Activated B cell treated with CpG ODN at 0.5 μM for 24 hours (primary cell): Measurements from ENCODE around the gene FDX1. TPM values are rescaled to one million over a fixed set of nuclear protein-coding genes. Genes with fewer than 3 reads are reported as not detected.

ENCODE experiments used
- ATAC-seq: fragments of 200-7000 bp; cut with Tn5 transposase; one replicate; pipeline ENCODE4 v1.10.0; 2021; ENCODE audit warnings: low read depth, mild to moderate bottlenecking, moderate library complexity
- CTCF ChIA-PET: fragments of 350-600 bp; sonication (Branson Sonifier 250); formaldehyde crosslinking; loops from one replicate; lab custom pipeline; 2021; ENCODE audit warnings: antibody characterized with exemption; lab: Charles Lee
- POLR2A ChIA-PET: fragments of 350-600 bp; sonication (Branson Sonifier 250); formaldehyde crosslinking; loops from one replicate; lab custom pipeline; 2021; ENCODE audit warnings: antibody characterized with exemption; lab: Charles Lee
- DNase-seq: peaks from one replicate; pipeline ENCODE4 v3.0.0; 2022
- H3K27ac Mint-ChIP-seq: one replicate; pipeline ENCODE4 v1.8.0; 2020; ENCODE audit warnings: mixed read lengths
- H3K27me3 Mint-ChIP-seq: one replicate; pipeline ENCODE4 v1.8.0; 2021; ENCODE audit warnings: mixed read lengths
- H3K36me3 Mint-ChIP-seq: one replicate; pipeline ENCODE4 v1.8.0; 2021; ENCODE audit warnings: low read depth, mixed read lengths
- H3K4me1 Mint-ChIP-seq: one replicate; pipeline ENCODE4 v1.8.0; 2021; ENCODE audit warnings: mixed read lengths
- H3K4me3 Mint-ChIP-seq: one replicate; pipeline ENCODE4 v1.8.0; 2020; ENCODE audit warnings: mild to moderate bottlenecking, mixed read lengths
- H3K9me3 Mint-ChIP-seq: one replicate; pipeline ENCODE4 v1.8.0; 2020; ENCODE audit warnings: mixed read lengths
- intact Hi-C: fragments of 100-400 bp; cut with micrococcal nuclease; formaldehyde crosslinking; loops from one replicate; pipeline ENCODE4 v1.15.1; 2024
- total RNA-seq: library from RNA; stranded (reverse); gene quantifications from 2 replicates; pipeline ENCODE4 v1.2.3, GENCODE V29; 2022
- TF ChIP-seq, protein P1 (sequence below): fragments of 200-600 bp; IDR thresholded peaks from one replicate; pipeline ENCODE4 v1.8.0; 2022; ENCODE audit warnings: antibody characterized with exemption, mild to moderate bottlenecking

The FDX1 gene
- total RNA-seq, 1 donor from 2014 or later: 8.7 TPM

- CTCF ChIA-PET: interaction anchor here (0.7 to 0.9 kb wide), 2 partner anchors 9 to 232 kb away, joined by 3 to 4 read pairs; no protein-coding TSS in a partner anchor
- Mint-ChIP-seq H3K4me3 (no peak overlapping the region), H3K4me1 (peaks cover 19% of the 10 kb centered on the region), H3K27ac (no peak overlapping the region), H3K27me3 (no peaks in the 10 kb centered on the region), H3K9me3 (no peaks in the 10 kb centered on the region), H3K36me3 (peaks cover 61% of the 10 kb centered on the region)
- ATAC-seq (no peak), DNase-seq (no peak)
- TF ChIP-seq, protein P1, sequence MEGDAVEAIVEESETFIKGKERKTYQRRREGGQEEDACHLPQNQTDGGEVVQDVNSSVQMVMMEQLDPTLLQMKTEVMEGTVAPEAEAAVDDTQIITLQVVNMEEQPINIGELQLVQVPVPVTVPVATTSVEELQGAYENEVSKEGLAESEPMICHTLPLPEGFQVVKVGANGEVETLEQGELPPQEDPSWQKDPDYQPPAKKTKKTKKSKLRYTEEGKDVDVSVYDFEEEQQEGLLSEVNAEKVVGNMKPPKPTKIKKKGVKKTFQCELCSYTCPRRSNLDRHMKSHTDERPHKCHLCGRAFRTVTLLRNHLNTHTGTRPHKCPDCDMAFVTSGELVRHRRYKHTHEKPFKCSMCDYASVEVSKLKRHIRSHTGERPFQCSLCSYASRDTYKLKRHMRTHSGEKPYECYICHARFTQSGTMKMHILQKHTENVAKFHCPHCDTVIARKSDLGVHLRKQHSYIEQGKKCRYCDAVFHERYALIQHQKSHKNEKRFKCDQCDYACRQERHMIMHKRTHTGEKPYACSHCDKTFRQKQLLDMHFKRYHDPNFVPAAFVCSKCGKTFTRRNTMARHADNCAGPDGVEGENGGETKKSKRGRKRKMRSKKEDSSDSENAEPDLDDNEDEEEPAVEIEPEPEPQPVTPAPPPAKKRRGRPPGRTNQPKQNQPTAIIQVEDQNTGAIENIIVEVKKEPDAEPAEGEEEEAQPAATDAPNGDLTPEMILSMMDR: no peak
- POLR2A ChIA-PET: no interaction called here
- intact Hi-C loops: loop anchor here (10.0 kb wide), 3 partner anchors 1337 to 1743 kb away; partner anchors contain the start of genes ALG9, CFAP68 and FDXACB1
These were observed 8.3 kb downstream of the FDX1 start for GRCh38 chr11:110438017-110438416.

DNA sequence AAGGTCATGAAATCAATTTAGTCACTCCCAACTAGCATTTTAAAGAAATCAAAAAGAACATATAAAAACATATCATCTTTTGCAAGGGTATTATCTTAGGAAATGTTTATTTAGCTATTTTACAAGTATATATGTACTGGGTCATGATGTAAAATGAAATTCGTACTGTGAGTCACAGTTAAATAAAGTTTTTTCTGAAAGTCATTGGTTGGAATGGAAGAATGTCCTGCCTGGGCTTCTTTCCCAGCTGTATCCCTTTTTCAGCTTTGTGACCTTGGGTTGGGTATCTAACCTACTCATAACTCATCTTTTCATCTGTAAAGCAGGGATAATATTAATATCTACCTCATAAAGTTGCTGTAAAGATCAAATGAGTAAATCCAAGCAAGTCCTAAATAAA, 15.7 kb downstream of the FDX1 start:
- no peaks in the 10 kb centered on the region for H3K27me3 Mint-ChIP-seq
- DNase-seq: no peak
- H3K9me3 Mint-ChIP-seq: no peaks in the 10 kb centered on the region
- peaks cover 4% of the 10 kb centered on the region for H3K4me1 Mint-ChIP-seq
- ATAC-seq: no peak
- H3K27ac Mint-ChIP-seq: no peak overlapping the region
- intact Hi-C loops: loop anchor here (5.0 kb wide), 2 partner anchors 982 to 1002 kb away; no protein-coding TSS in a partner anchor
- H3K4me3 Mint-ChIP-seq: no peak overlapping the region
- POLR2A ChIA-PET: no interaction called here
- peaks cover 52% of the 10 kb centered on the region for H3K36me3 Mint-ChIP-seq
- CTCF ChIA-PET: interaction anchor here (0.7 to 3.2 kb wide), 6 partner anchors 11 to 978 kb away, joined by 3 to 28 read pairs (median 4); no protein-coding TSS in a partner anchor
- TF ChIP-seq, protein P1: no peak

GRCh38 chr11:110446061-110446460, 16.3 kb downstream of the FDX1 start:
- POLR2A ChIA-PET: no interaction called here
- H3K27me3 Mint-ChIP-seq: no peaks in the 10 kb centered on the region

DNA sequence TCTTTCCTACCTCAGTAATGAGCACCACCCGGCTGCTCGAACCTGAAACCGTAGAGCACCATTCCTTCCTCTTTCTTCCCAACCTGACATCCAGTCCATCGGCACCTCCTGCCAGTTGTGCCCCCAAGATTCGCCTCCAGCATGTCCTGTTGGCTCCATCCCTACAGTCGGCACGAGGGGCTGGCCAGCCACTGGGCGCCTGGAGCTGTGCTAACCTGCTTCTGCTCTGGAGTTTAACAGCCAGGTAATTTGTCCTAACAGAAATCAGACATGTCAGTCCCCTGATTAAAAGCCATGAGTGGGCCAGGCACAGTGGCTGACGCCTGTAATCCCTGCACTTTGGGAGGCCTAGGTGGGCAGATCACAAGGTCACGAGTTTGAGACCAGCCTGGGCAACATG, 16.8 kb downstream of the FDX1 start:
- peaks cover 4% of the 10 kb centered on the region for H3K4me1 Mint-ChIP-seq
- no peaks in the 10 kb centered on the region for H3K9me3 Mint-ChIP-seq
- ChIA-PET POLR2A (interaction anchor here (1.2 kb wide), 1 partner anchor 976 kb away, joined by 4 read pairs; no protein-coding TSS in a partner anchor), CTCF (interaction anchor here (0.6 to 3.2 kb wide), 8 partner anchors 9 to 1000 kb away, joined by 3 to 28 read pairs (median 4); no protein-coding TSS in a partner anchor)
- no peak overlapping the region for H3K4me3 Mint-ChIP-seq
- intact Hi-C loops: loop anchor here (5.0 kb wide), 2 partner anchors 981 to 1001 kb away; no protein-coding TSS in a partner anchor
- peaks cover 43% of the 10 kb centered on the region for H3K36me3 Mint-ChIP-seq
- TF ChIP-seq, protein P1: no peak
- no peak overlapping the region for H3K27ac Mint-ChIP-seq
- H3K27me3 Mint-ChIP-seq: no peaks in the 10 kb centered on the region
- no peak for ATAC-seq
- DNase-seq: no peak

More at GRCh38 chr11:110446061-110446460, 16.3 kb downstream of the FDX1 start:
- Mint-ChIP-seq H3K27ac (no peak overlapping the region), H3K4me3 (no peak overlapping the region), H3K4me1 (peaks cover 4% of the 10 kb centered on the region), H3K9me3 (no peaks in the 10 kb centered on the region), H3K36me3 (peaks cover 46% of the 10 kb centered on the region)
- intact Hi-C loops: loop anchor here (5.0 kb wide), 2 partner anchors 981 to 1001 kb away; no protein-coding TSS in a partner anchor
- CTCF ChIA-PET: interaction anchor here (0.6 to 3.2 kb wide), 8 partner anchors 8 to 1000 kb away, joined by 3 to 28 read pairs (median 3); no protein-coding TSS in a partner anchor
- ATAC-seq (no peak), DNase-seq (no peak)
- TF ChIP-seq, protein P1: no peak

DNA sequence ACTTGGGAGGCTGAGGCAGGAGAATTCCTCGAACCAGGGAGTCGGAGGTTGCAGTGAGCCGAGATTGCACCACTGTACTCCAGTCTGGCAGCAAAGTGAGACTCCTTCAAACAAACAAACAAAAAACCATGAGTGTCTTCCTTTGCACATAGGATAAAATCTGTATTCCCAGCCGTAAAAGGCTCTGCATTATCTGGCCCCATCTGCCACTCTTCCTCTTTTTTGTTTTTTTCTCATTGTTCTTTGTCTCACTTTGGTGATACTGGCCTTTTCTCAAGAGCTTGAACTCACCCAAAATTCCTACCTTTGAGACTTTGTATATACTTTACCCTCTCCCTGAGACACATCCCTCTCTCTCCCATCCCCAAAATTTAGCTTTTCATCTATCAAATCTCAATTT, 17.6 kb downstream of the FDX1 start:
- ATAC-seq (no peak), DNase-seq (no peak)
- ChIA-PET POLR2A (interaction anchor here (0.7 to 1.2 kb wide), 2 partner anchors 790 to 976 kb away, joined by 3 to 4 read pairs; no protein-coding TSS in a partner anchor), CTCF (interaction anchor here (0.6 to 3.2 kb wide), 8 partner anchors 9 to 999 kb away, joined by 3 to 28 read pairs (median 6); no protein-coding TSS in a partner anchor)
- Mint-ChIP-seq H3K9me3 (no peaks in the 10 kb centered on the region), H3K27ac (no peak overlapping the region), H3K27me3 (no peaks in the 10 kb centered on the region), H3K36me3 (peaks cover 39% of the 10 kb centered on the region), H3K4me1 (peaks cover 4% of the 10 kb centered on the region), H3K4me3 (no peak overlapping the region)
- TF ChIP-seq, protein P1: no peak
- intact Hi-C loops: loop anchor here (5.0 kb wide), 2 partner anchors 980 to 1000 kb away; no protein-coding TSS in a partner anchor
